NCI-H1092 treated with DMSO at 0.1 percent for 48 hours (cell line): ENCODE results near the gene MGST1.
"Not testable (repeated sequence)": the region's sequence is repeated elsewhere in the genome, so short reads cannot be mapped to it uniquely, and the experiment has no call there.

Experiments
- DNase-seq: peaks from one replicate; lab custom pipeline; 2025; lab: John Stamatoyannopoulos, UW

The MGST1 gene

GRCh38 chr12:16352481-16352880 lies 5.0 kb downstream of the MGST1 start:
- DNase-seq = no peak

- no peak for DNase-seq
These were observed 11.4 kb downstream of the MGST1 start for GRCh38 chr12:16358878-16359277.

DNA sequence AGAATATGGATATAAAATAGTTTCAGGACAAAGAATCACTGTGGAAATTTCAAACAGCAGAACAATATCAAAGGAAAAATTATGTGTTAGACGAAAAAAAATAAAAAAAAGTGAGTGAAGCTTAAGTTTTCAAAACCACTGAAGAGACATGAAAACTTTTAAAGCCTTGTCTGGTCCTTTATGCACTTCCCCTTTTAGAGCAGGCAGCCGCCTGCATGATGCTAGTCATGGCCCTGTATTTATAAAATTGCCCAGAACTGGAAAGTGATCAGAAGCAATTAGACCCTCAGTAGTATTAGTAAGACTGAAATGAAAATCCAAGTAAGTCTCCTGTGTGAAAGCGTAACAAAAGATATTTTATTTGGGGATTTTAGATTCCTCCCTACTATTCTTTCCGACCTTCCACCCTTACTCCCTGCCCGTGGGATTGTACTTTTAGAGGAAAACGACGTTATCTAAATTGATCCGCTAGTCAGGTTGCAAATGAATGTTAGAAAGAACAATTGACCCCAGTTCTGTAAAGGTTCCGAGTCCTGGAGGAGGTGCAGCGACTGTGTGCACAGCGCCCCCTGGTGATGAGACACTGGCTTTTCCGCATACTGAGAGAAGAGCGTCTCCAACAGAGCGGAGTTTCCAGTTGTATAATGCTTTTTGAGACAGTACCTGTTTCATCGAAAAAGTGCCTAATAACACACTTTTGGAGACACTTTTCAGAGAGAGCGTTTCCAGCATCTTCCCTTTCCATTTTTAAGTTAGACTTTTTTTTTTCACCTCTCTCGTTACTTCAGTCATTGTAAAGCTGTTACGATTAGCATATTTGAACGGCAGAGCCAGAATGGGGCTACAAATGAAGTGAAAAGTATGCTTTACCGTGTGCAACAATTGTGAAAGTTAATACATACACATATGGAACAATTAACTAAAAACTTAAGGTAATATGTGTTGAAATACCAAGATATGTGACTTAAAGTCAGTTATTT lies 12.4 kb downstream of the MGST1 start:
- DNase-seq = peak; percentile 52

- no peak for DNase-seq
These were observed 13.8 kb downstream of the MGST1 start for GRCh38 chr12:16361142-16361783.

DNA sequence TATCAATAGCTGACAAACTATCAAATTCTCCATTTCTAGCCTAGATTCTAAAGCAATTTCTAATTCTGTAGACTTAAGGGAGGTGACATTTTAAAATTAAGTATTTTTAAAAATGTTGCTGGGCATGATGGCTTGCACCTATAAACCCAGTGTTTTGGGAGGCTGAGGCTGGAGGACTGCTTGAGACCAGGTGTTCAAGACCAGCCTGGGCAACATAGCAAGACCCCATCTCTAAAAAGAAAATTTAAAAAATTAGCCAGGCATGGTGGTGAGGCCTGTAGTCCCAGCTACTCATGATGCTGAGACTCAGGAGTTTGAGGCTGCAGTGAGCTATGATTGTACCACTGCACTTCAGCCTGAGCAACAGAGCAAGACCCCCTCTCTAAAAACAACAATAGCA lies 15.1 kb downstream of the MGST1 start:
- DNase-seq = no peak

DNA sequence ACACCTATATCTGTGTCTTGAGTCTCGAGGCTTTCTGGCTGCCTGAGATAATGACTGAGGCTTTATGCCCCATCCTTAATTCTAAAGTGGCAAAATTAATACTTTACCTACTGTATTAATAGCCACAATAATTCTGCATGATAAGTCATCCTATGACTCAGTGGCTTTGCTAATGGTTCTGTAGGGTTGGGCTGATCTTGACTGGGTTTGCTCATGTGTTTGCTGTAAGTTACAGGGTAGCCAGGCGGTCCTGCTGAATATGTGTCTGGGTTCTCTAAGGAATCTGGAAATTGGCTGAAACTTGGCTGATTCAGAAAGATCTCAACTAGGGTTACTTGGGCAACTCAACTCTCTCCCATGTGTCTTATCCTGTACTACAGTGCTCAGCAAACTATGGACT lies 21.7 kb downstream of the MGST1 start:
- no peak for DNase-seq

- no peak for DNase-seq
These were observed 22.7 kb downstream of the MGST1 start for GRCh38 chr12:16370096-16370495.

DNA sequence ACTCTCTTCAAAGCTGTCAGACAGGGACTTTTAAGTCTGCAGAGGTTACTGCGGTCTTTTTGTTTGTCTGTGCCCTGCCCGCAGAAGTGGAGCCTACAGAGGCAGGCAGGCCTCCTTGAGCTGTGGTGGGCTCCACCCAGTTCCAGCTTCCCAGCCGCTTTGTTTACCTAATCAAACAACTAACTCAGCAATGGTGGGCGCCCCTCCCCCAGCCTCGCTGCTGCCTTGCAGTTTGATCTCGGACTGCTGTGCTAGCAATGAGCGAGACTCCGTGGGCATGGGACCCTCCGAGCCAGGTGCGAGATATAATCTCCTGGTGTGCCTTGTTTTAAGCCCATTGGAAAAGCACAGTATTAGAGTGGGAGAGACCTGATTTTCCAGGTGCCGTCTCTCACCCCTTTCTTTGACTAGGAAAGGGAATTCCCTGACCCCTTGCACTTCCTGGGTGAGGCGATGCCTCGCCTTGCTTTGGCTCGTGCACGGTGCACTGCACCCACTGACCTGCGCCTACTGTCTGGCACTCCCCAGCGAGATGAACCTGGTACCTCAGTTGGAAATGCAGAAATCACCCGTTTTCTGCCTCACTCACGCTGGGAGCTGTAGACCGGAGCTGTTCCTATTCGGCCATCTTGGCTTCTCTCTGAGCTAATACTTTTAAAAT lies 35.3 kb downstream of the MGST1 start:
- DNase-seq = not testable (repeated sequence)

DNA sequence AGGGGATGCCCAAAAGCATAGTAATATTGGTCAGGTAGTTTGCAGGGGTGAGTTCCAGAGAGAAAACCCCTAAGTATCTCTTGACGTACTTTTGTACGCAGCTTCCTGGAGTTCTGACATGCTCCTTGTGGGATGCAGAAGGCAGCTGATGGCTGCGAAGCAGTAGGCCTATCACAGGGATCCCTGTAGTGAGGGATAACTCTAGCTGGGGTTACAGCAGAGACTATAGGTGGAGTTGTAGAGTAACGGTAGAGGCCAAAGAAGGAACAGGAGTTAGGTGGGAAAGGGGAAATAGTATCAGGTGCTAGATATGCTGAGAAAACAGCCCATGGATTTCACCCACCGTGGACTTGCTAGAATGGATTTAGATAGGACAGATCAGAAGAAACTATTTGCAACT lies 37.3 kb downstream of the MGST1 start:
- DNase-seq = no peak

GRCh38 chr12:16385782-16386646 lies 38.6 kb downstream of the MGST1 start:
- DNase-seq = peak; percentile 70

- no peak for DNase-seq
These were observed 40.5 kb downstream of the MGST1 start for GRCh38 chr12:16387919-16388318.

DNA sequence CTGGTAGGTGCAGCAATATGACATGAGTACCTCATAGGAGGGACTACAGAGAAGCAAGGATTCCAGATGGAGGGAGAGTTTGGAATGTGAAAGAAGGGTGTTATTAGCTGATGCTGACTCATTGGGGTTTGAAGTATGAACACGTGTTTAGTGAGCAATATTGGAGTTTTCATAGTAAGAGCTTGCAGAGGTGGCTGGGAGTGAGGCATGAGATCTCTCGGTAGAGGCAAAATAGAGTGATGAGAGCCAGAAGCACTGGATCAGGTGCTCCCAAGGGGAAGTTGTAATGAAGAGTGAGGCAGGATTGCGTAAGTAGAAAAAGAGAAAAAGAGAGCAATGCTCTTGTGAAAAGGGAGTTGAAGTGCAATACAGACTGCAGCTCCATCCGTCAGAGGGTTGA lies 42.1 kb downstream of the MGST1 start:
- no peak for DNase-seq

DNA sequence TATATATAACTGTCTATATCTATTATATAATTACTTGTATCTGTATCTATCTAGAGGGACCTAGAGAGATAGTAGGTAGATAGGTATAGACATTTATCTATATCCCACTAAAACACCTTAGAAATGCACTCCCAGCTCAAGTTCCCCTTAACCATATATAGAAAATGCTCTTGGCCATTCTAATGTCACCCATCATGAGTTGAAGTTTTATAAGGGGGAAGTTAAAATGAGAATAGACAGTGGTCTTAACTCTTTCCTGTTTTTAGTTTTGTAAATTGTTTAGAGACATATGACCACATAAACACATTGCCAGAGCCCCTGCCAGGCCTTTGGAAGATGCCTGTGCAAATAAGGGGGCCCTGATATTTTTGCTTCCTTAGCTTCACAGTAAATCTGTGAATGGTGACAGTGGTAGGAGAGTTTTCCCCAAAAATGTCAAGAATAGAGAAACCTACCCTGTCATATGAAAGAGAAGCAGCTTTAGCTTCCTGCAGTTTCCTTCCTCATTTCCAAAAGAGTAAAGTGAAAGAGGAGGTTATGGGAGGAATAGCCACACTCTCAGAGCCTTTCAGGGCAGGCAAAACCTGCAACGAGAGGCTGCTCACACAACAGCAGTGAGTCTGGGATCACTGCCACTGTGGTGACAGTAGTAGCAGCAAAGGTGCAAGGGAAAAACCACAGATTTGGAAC lies 45.5 kb downstream of the MGST1 start:
- DNase-seq = no peak

GRCh38 chr12:16399101-16399500 lies 51.7 kb downstream of the MGST1 start:
- no peak for DNase-seq

GRCh38 chr12:16401835-16402234 lies 54.4 kb downstream of the MGST1 start:
- not testable (repeated sequence) for DNase-seq

- DNase-seq = no peak
These were observed 59.9 kb downstream of the MGST1 start for GRCh38 chr12:16407346-16407745.
